Glutamatergic neuron (in vitro differentiated cells): ENCODE data around the gene WNT3A. TPM values are rescaled to one million over a fixed set of nuclear protein-coding genes. Genes with fewer than 3 reads are reported as not detected.

ENCODE experiments used
- DNase-seq: peaks from one replicate; pipeline ENCODE4 v3.0.0; 2022
- H3K27ac Mint-ChIP-seq: one replicate; pipeline ENCODE4 v1.8.0; 2020; ENCODE audit warnings: mild to moderate bottlenecking, mixed read lengths, inconsistent platforms; ENCODE audit not compliant: unreplicated experiment
- H3K27me3 Mint-ChIP-seq: one replicate; pipeline ENCODE4 v1.8.0; 2020; ENCODE audit warnings: mild to moderate bottlenecking, moderate library complexity, mixed read lengths, inconsistent platforms; ENCODE audit not compliant: unreplicated experiment
- H3K36me3 Mint-ChIP-seq: one replicate; pipeline ENCODE4 v1.8.0; 2020; ENCODE audit warnings: mild to moderate bottlenecking, mixed read lengths, inconsistent platforms; ENCODE audit not compliant: unreplicated experiment
- H3K4me1 Mint-ChIP-seq: one replicate; pipeline ENCODE4 v1.8.0; 2020; ENCODE audit warnings: mild to moderate bottlenecking, low read depth, mixed read lengths, inconsistent platforms; ENCODE audit not compliant: unreplicated experiment
- H3K4me3 Mint-ChIP-seq: one replicate; pipeline ENCODE4 v1.8.0; 2020; ENCODE audit warnings: mild to moderate bottlenecking, mixed read lengths, inconsistent platforms; ENCODE audit not compliant: unreplicated experiment
- H3K9me3 Mint-ChIP-seq: one replicate; pipeline ENCODE4 v1.8.0; 2020; ENCODE audit warnings: mild to moderate bottlenecking, moderate library complexity, mixed read lengths, inconsistent platforms; ENCODE audit not compliant: unreplicated experiment
- total RNA-seq: library from RNA; stranded (reverse); fragmentation: NEBNext Ultra II Directional; extraction: Animal tissue kit (Norgen Biotek cat#: 25700); gene quantifications from one replicate; pipeline ENCODE4 v1.2.1, GENCODE V29; 2021; ENCODE audit not compliant: unreplicated experiment
- TF ChIP-seq, protein P1 (sequence below): fragments of 200-600 bp; sonication (generic); IDR thresholded peaks from one replicate; pipeline ENCODE4 v1.5.0; 2021; ENCODE audit not compliant: partially characterized antibody, unreplicated experiment

The WNT3A gene
- total RNA-seq, 1 donor from 2014 or later, result not detected

GRCh38 chr1:228088586-228089498, 82.0 kb downstream of the WNT3A start:
- Mint-ChIP-seq H3K9me3 (peaks cover 5% of the 10 kb centered on the region), H3K36me3 (no peaks in the 10 kb centered on the region), H3K4me3 (peak overlapping the region; percentile 30), H3K27me3 (peaks cover 5% of the 10 kb centered on the region), H3K27ac (peak overlapping the region; percentile 33), H3K4me1 (peaks cover 44% of the 10 kb centered on the region)
- no peak for DNase-seq
- TF ChIP-seq, protein P1, sequence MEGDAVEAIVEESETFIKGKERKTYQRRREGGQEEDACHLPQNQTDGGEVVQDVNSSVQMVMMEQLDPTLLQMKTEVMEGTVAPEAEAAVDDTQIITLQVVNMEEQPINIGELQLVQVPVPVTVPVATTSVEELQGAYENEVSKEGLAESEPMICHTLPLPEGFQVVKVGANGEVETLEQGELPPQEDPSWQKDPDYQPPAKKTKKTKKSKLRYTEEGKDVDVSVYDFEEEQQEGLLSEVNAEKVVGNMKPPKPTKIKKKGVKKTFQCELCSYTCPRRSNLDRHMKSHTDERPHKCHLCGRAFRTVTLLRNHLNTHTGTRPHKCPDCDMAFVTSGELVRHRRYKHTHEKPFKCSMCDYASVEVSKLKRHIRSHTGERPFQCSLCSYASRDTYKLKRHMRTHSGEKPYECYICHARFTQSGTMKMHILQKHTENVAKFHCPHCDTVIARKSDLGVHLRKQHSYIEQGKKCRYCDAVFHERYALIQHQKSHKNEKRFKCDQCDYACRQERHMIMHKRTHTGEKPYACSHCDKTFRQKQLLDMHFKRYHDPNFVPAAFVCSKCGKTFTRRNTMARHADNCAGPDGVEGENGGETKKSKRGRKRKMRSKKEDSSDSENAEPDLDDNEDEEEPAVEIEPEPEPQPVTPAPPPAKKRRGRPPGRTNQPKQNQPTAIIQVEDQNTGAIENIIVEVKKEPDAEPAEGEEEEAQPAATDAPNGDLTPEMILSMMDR, result no peak

GRCh38 chr1:228089519-228090380, 83.0 kb downstream of the WNT3A start:
- Mint-ChIP-seq H3K27ac (no peak overlapping the region), H3K36me3 (peaks cover 8% of the 10 kb centered on the region), H3K4me1 (peaks cover 39% of the 10 kb centered on the region), H3K27me3 (peaks cover 4% of the 10 kb centered on the region), H3K9me3 (peaks cover 8% of the 10 kb centered on the region), H3K4me3 (peak overlapping the region; percentile 1)
- TF ChIP-seq, protein P1, result no peak
- no peak for DNase-seq

GRCh38 chr1:228090613-228091081, 83.8 kb downstream of the WNT3A start:
- H3K36me3 Mint-ChIP-seq, result peaks cover 14% of the 10 kb centered on the region
- peaks cover 31% of the 10 kb centered on the region for H3K4me1 Mint-ChIP-seq
- H3K4me3 Mint-ChIP-seq, result no peak overlapping the region
- peaks cover 4% of the 10 kb centered on the region for H3K27me3 Mint-ChIP-seq
- TF ChIP-seq, protein P1, result no peak
- peak overlapping the region; percentile 70 for H3K27ac Mint-ChIP-seq
- no peak for DNase-seq
- peaks cover 10% of the 10 kb centered on the region for H3K9me3 Mint-ChIP-seq

DNA sequence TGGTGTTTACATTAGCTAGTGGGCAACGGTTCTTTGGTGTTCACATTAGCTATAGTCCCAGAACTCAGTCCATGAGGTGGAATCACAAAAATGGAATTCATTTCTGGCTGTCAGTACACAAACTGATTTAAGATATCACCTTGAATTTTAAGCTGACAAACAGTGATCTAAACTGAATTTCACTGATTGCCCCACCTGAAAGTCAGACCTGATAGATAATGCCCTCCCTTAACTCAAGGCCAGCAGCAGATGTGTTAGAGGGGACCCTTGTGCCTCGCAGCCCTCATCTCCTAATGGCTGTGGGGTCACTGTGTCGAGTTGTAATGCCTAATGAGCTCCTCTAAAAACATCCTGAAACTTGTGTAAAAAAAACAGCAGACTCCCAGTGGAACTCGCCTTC, 84.3 kb downstream of the WNT3A start:
- Mint-ChIP-seq H3K36me3 (peaks cover 18% of the 10 kb centered on the region), H3K9me3 (peaks cover 10% of the 10 kb centered on the region), H3K27ac (peak overlapping the region; percentile 57), H3K27me3 (peaks cover 4% of the 10 kb centered on the region), H3K4me1 (peaks cover 29% of the 10 kb centered on the region), H3K4me3 (peak overlapping the region; percentile 23)
- TF ChIP-seq, protein P1, result no peak
- no peak for DNase-seq
